ENCODE measurements around the gene RNF227. TPM values are rescaled to one million over a fixed set of nuclear protein-coding genes. Genes with fewer than 3 reads are reported as not detected.

RNF227 gene
- total and polyA plus RNA-seq, 4 donors = 0.17 to 1.4 (median 0.32) TPM

GRCh38 chr17:7882629-7883028 lies 33.5 kb downstream of the RNF227 start (continued):
- no peak for TF ChIP-seq REST (IDR thresholded peaks at IDR 0.05)
- no peak for TF ChIP-seq CTCF (IDR thresholded peaks at IDR 0.05; ENCODE audit: low read depth, low read length, missing input control)
- no peak for TF ChIP-seq NR2F2 (IDR thresholded peaks at IDR 0.05)
- no peak for TF ChIP-seq YY1 (IDR thresholded peaks at IDR 0.05)
- TF ChIP-seq HNF4A (conservative IDR thresholded peaks at IDR 0.05) = no peak
- TF ChIP-seq EGR1 (IDR thresholded peaks at IDR 0.05; ENCODE audit: low read depth in 2 of 2) = no peak
- TF ChIP-seq HNF4G (IDR thresholded peaks at IDR 0.05) = no peak

GRCh38 chr17:7882068-7882467 lies 34.0 kb downstream of the RNF227 start:
- Histone ChIP-seq H3K4me3 (ENCODE audit: low read depth in 1 of 3, low read length in 3 of 3) (no peak overlapping the region), H3K36me3 (ENCODE audit: control insufficient read depth in 4 of 4, insufficient read depth in 3 of 4, low read depth in 1 of 4, low read length in 3 of 4) (no peaks in the 10 kb centered on the region), H3K9ac (ENCODE audit: low read depth in 1 of 2, low read length in 2 of 2) (no peak overlapping the region), H3K27me3 (ENCODE audit: control insufficient read depth in 4 of 4, insufficient read depth in 4 of 4, low read length in 3 of 4) (no peaks in the 10 kb centered on the region), H3K9me3 (ENCODE audit: control insufficient read depth in 4 of 4, low read length in 3 of 4) (no peaks in the 10 kb centered on the region), H3K4me1 (ENCODE audit: control insufficient read depth in 4 of 4, insufficient read depth in 4 of 4, low read length in 3 of 4) (peaks cover 0 to 17% (median 16%) of the 10 kb centered on the region in 4 donors), H3K27ac (ENCODE audit: low read depth in 1 of 2, low read length in 2 of 2) (no peak overlapping the region)
- DNase-seq (ENCODE audit: low spot score) = no peak
- TF ChIP-seq FOXA2 (IDR thresholded peaks at IDR 0.05) (no peak), GABPA (IDR thresholded peaks at IDR 0.05 in 1 of 2, conservative IDR thresholded peaks at IDR 0.05 in 1 of 2) (no peak), RAD21 (IDR thresholded peaks at IDR 0.05) (no peak), YY1 (IDR thresholded peaks at IDR 0.05) (no peak), TAF1 (conservative IDR thresholded peaks at IDR 0.05) (no peak), HNF4G (IDR thresholded peaks at IDR 0.05) (no peak), EGR1 (IDR thresholded peaks at IDR 0.05; ENCODE audit: low read depth in 2 of 2) (no peak), RXRA (IDR thresholded peaks at IDR 0.05) (no peak), MAX (IDR thresholded peaks at IDR 0.05) (no peak)
- 76% methylated on average over 7 of the region's 7 CpGs for WGBS

- Histone ChIP-seq H3K27me3 (ENCODE audit: control insufficient read depth in 4 of 4, insufficient read depth in 4 of 4, low read length in 3 of 4) (no peaks in the 10 kb centered on the region), H3K27ac (ENCODE audit: low read depth in 1 of 2, low read length in 2 of 2) (no peak overlapping the region), H3K4me3 (ENCODE audit: low read depth in 1 of 3, low read length in 3 of 3) (no peak overlapping the region), H3K9me3 (ENCODE audit: control insufficient read depth in 4 of 4, low read length in 3 of 4) (no peaks in the 10 kb centered on the region), H3K9ac (ENCODE audit: low read depth in 1 of 2, low read length in 2 of 2) (no peak overlapping the region), H3K4me1 (ENCODE audit: control insufficient read depth in 4 of 4, insufficient read depth in 4 of 4, low read length in 3 of 4) (peaks cover 0 to 11% (median 10%) of the 10 kb centered on the region in 4 donors), H3K36me3 (ENCODE audit: control insufficient read depth in 4 of 4, insufficient read depth in 3 of 4, low read depth in 1 of 4, low read length in 3 of 4) (no peaks in the 10 kb centered on the region)
- TF ChIP-seq EGR1 (IDR thresholded peaks at IDR 0.05; ENCODE audit: low read depth in 2 of 2) = no peak
- no peak for TF ChIP-seq REST (IDR thresholded peaks at IDR 0.05)
- no peak for TF ChIP-seq RXRA (IDR thresholded peaks at IDR 0.05)
- TF ChIP-seq RAD21 (IDR thresholded peaks at IDR 0.05) = no peak
- no peak for TF ChIP-seq GABPA (IDR thresholded peaks at IDR 0.05 in 1 of 2, conservative IDR thresholded peaks at IDR 0.05 in 1 of 2)
- no peak for TF ChIP-seq SP1 (IDR thresholded peaks at IDR 0.05)
- no peak for TF ChIP-seq YY1 (IDR thresholded peaks at IDR 0.05)
- no peak for TF ChIP-seq ZBTB33 (IDR thresholded peaks at IDR 0.05)
- no peak for TF ChIP-seq JUND (IDR thresholded peaks at IDR 0.05)
- 74% methylated on average over 7 of the region's 7 CpGs for WGBS
- DNase-seq (ENCODE audit: low spot score) = no peak
Observed at GRCh38 chr17:7881276-7882054, 34.6 kb downstream of the RNF227 start.

Measured in liver (tissue), 9 donors.